ENCODE results near the gene SLC12A3.

DNA sequence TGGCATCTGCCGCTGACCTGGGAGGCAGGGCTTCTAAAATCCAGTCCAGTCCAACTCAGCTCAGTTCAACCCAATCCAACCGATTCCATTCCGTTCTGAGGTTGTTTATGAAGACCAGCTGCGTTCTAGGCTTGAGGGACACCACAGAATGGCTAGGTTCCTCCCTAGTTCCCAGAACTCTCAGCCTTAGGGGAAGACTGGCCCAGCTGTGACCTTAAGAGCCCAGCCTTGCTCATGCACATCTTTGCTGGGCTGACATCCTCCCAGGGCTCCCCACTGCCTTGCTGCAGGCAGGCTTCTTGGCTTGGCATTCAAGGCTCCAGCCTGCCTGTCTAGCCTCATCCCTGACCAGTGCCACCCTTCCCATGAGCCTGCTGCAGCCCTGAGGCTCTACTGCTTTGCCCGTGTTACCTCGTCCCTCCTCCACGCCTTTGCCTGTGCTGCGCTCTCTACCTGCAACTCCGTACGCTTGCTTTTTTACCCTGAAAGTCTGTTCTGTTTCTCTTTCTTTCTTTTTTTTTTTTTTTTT, 7.9 kb downstream of the SLC12A3 start:
- no peak for TF ChIP-seq POLR2A (IDR thresholded peaks at IDR 0.05)
- TF ChIP-seq, protein P1, sequence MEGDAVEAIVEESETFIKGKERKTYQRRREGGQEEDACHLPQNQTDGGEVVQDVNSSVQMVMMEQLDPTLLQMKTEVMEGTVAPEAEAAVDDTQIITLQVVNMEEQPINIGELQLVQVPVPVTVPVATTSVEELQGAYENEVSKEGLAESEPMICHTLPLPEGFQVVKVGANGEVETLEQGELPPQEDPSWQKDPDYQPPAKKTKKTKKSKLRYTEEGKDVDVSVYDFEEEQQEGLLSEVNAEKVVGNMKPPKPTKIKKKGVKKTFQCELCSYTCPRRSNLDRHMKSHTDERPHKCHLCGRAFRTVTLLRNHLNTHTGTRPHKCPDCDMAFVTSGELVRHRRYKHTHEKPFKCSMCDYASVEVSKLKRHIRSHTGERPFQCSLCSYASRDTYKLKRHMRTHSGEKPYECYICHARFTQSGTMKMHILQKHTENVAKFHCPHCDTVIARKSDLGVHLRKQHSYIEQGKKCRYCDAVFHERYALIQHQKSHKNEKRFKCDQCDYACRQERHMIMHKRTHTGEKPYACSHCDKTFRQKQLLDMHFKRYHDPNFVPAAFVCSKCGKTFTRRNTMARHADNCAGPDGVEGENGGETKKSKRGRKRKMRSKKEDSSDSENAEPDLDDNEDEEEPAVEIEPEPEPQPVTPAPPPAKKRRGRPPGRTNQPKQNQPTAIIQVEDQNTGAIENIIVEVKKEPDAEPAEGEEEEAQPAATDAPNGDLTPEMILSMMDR (IDR thresholded peaks at IDR 0.05) = no peak
